HUDEP-2 (cell line): Measurements from ENCODE around the gene FRS3.

Experiments used
- DNase-seq, 76 experiments: peaks; one replicate each; lab custom pipeline; 2025; ENCODE audit not compliant: unreplicated experiment in 76 of 76; lab: John Stamatoyannopoulos, UW

The FRS3 gene

GRCh38 chr6:41744236-41744787 is 35.4 kb downstream of the FRS3 start:
- no peak for DNase-seq

DNA sequence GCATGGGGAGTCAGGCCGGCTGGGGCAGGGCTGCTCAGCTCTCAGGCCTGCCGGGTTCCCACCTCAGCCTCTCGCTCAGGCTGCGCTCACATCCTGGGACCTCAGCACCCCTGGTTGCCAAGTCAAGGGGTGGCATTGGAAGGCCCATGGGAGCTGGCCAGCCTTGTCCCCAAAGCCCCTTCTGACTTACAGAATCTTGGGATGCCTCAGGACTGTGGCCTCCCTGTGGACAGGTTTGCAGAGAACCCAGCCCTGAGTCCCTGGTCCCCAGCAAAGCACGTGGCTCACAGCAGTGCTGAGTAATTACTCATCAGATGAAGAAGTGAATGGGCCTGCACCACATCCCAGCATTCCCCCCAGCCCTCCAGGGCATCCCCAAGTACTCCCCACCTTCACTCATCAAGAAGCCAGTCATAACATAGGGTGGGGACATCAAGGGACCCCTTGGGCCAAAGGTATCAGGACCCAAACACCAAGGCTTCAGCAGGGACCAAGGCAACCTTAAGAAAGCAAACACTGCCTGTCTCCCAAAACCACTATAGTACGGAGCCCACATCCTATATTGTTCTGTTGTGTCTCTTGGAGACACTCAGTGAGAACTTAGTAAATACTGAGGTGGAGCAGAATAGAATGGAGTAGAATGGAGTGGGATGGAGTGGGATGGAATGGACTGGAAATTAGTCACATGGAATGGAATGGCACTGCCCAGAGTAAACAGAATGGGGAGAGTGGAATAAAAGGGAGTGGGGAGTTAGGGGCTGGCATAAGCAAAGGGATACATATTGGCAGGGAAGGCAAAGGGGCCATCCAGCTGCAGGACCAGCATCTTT is 36.1 kb downstream of the FRS3 start:
- DNase-seq: no peak

DNA sequence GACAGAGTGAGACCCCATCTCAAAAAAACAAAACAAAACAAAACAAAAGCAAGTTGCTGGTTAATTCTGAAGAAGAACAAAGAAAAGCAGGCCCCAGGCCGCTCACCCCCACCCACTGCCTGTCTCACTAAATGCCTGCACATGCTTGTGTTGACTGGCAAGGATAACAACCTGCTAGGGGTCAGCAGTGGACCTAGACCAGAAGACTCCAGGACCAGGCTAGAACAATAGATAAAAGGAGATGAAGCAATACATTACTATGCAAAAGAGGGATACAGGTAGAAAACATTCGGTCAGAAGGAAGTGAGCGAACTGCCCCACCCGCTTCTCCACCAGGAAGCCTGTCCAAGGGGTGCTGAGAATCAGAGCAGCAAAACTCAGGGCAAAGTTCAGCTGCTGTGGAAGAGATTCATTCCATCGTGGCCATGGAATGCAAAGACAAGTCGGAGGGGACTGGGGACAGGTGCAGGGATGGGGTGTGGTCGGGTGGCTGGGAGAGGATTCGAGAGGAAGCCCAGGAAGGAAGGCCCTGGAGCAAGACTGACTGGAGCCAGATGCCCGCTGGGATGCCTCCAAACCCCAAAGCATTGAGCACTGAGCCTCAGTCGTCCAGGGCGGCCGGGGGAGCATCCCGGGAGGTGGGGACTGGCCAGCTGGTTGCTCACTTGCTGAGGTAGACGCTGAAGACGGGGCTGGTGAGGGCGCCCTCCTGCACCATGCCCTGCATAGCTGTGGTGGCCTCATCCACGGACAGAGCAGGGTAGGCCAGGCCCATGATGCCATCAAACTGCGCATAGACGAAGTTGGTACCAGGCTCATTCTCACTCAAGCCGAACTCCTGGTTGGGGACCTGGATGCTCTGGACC is 37.8 kb downstream of the FRS3 start:
- DNase-seq: no peak

DNA sequence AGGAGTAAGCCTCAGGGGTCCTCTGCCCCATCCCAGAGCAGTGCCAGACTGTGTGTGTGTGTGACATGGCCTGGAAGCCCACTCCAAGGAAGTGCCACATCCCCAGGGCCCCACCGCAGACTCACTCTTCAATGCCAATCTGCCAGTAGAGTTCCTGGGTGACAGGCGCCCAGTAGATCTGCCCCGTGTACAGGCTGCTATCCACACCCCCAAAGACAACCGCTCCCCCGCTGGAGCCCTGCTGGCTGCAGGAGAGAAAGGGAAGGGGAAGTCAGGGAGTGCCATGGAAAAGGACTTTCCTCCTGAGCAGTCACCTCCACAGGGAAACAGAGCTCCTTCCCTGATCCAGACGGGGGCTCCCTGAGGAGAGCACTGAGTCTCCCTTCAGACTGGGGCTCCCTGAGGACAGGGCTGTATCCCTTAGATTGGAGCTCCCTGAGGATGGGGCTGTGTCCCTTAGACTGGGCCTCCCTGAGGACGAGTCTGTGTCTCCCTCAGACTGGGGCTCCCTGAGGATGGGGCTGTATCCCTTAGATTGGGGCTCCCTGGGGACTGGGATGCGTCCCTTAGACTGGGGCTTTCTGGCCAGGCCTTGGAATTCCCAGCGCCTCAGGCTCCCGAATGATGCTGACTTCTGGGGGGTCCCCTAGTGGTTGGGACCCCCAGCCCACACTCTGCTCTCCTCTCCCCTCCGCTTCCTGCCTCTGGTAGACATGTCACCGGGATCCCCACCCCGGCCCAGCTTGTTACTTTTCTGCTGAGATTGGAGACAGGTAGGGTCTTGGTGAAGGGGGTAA is 39.1 kb downstream of the FRS3 start:
- DNase-seq: no peak

- no peak for DNase-seq
These were observed 40.7 kb downstream of the FRS3 start for GRCh38 chr6:41739041-41739440.

DNA sequence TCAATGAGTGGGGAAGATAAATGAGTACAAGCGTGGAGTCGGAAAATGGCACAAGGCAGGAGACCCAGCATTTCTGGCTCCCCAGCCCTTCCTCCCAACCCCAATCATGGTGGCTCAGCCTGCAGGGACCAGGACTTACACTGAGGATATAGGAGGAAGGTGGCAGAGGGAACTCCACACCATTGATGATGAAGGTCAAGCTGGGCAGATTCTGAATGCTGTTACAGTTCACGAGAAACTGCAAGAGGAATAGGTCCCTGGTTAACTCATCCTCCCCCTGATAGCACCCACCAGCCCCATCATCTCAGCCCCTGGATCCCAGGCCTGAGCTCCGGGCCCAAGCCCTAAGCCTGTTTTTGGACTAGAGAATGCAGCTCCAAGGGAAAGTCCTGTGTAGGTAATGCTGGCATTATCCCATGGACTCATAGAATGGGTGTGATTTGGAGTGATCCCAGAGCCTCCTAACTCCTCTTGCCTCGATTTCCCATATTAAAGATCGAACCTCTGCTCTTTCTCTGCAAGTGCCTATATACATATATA is 42.0 kb downstream of the FRS3 start:
- no peak for DNase-seq

DNA sequence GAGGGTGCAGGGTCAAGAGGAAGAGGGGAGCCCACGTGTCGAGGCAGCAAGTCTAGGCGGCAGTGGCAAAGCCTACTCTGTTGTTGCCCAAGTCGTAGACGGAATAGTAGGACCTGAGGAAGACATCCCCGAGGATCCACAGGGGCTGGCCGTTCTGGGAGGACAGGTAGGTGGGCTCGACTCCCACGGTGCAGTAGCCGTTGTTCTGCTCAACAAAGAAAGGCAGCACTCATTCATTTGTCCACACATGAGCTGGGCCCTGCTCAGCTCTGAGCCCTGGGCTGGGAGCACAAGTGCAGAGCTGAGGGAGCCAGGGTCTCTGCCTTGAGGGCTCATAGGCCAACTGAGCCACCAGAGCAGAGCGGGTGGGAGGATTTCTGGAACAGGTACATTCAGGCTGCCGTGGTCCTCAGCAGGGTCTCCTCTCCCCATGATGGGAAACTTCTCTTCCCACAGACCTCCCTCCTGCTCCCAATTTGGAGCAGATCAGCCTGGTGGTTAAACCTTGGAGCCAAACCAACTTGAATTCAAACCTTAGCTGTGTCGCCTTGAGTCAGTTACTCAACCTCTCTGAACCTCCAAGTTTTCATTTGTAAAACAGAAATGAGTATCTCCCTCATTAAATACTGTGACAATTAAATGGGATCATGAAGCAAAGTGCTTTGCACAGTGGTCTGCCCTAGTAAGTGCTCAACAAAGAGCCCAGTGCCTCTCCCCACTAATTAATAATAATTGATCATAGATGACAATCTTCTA is 42.7 kb downstream of the FRS3 start:
- no peak for DNase-seq

DNA sequence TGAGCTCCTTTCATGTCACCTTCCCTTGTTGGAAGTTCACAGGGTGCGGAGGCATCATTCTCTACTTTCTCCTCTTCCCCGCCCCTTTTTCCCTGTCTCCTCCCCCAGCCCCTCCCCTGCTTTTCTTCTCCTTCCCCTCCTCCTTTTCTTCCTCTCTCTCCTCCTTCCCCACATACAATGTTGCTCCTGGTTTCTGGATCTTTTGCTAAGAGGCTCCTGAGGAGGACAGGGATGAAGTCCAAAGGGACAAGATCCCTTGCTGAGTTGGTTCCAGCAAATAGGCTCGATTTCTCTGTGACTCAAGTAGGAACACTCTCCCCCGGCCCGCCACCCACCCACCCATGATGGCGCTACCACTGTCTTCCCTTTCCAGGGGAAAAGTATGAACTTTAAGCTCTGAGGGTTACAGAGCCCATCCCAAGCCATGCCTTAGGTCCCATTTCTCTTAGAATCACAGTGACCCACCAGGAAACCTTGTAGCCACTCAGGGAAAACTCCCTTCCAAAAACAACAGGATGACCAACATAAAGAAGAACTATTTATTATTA is 43.4 kb downstream of the FRS3 start:
- DNase-seq: no peak

- peak in 74 of 76 experiments; percentile 61 to 96 (median 89) for DNase-seq
These were observed 44.1 kb downstream of the FRS3 start, which contains the start of gene TFEB for GRCh38 chr6:41735427-41736185. TSS of gene TFEB (minus strand) at chr6:41735608. CDS start at chr6:41691213, 44,395 bp downstream.

- peak in 7 of 76 experiments; percentile 15 to 43 (median 31) for DNase-seq
These were observed 44.9 kb downstream of the FRS3 start for GRCh38 chr6:41734666-41735426.

DNA sequence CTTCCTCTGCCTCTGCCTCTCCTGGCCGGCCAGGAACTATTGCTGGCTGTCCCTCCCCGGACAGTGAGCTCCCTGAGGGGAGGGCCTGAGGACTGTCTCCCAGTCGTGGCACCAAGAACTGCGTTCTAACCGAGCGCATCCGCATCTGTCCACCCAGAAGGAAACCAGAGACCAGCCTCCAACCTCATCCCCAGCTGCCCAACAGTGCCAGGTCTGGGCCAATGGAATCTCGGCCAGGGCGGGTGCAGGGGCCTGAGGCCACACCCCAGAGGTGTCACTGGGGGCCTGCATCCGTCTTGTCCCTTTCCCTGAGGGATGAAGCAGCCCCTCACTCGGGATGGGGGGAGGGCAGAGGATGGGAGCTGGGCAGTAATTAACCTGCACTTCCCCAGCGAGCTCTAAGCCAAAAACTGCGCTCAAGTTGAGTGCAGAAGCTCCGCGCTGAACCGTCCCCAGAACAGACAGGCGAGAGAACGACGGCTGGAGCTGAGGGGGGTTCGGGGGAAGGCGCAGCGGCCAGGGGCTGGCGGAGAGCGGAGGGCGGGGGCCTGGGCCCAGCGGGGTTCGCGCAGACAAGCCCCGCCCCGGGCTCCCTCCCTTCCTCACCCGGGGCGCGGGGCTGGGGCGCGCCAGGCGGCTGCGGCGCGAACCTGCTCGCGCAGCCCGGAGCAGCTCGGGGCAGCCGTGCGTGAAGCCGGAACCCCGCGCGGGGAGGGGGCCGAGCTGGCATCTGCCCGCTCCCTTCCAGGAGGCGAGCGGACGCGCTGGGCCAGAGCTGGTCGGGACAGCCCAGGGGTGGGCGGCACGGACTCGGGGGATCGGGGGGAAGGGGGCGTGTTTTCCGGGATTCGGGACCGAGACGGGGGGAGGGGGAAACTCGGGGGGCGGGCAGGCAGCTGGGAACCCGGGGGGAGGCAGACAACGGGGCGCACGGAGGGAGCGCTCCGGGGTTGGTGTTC is 45.7 kb downstream of the FRS3 start:
- DNase-seq: peak in 5 of 76 experiments; percentile 11 to 39 (median 20)

DNA sequence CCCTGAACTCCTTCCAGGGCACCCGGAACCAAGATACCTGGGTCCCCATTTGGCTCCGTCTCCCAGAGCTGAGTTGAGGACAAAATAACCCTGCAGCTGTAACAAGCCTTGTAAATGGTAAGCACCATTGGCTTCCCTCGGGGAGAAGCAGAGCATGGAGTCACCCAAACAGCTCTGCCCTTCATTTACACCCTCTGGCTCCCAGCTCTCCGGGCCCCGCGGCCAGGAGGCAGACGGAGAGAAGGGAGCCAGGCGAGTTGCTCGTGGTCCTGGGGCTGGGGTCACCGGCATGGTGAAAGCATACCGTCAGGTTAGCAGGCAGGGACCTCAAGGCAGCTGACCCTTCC is 46.4 kb downstream of the FRS3 start:
- DNase-seq: no peak

DNA sequence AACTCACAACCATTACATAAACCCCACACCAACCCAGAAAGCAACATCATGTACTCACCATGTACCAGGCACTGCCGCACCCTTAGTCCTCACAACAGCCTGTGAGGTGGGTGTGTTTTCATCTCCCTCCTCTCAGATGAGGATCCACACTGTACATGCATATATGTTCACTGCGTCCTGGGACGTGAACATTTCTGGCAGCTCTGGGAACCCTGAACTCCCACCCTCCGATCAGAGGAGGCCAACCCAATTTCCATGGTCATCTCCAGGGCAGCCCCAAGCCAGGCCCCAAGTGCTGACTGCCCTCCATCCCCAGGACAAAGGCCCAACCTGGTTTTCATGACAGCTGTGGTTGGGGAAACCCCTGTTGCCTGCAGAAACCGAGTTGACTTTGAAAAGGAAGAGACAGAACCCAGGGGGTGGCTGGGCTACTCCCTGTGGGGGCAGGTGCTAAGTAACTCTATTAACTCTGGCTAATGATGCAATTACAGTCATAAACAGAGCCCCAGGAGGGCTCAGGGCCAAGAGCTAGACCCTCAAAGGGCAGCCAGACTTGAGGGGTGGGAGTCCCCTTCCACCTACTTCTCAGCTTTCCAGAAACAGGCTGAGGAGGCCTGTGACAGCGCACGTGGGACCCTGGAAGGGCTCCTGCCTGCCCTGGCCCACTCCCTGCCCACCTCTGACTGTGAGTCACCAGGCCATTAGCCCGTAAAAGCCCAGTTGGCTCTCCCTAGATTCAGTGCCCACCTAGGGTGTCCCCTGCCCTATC is 46.9 kb downstream of the FRS3 start:
- DNase-seq: no peak

GRCh38 chr6:41732149-41732548 is 47.6 kb downstream of the FRS3 start:
- no peak for DNase-seq

DNA sequence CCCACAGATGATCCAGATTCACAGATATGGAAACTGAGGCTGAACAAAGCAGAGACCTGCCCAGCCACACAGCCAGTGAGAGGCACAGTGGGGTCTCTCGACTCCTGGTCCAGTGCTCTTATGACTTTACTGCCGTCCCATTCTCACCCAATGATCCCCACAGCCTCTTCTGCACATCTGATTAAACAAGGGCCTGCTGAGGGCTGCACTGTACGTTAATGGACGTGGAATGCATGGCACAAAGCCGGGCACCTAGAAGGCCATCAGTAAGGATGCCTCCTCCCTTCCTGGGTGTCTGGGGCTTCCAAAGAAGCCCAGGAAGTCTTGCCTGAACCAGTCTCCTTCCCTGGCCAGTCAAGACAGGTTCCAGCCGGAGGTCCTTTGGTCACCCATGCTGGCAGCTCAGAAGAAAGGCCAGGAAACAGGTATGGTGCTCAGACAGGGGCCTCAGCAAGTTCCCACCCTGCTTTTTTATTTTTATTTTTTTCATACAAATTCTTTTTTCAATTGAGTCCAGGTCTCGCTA is 48.1 kb downstream of the FRS3 start:
- no peak for DNase-seq
